GM12892 (cell line): ENCODE measurements around the gene TNFRSF6B.

Experiments used
- POLR2A ChIP-seq: IDR thresholded peaks from 2 replicates; pipeline ENCODE4 v1.6.1; 2011; ENCODE audit warnings: low read depth, low read length, control low read depth
- POLR2AphosphoS5 ChIP-seq: IDR thresholded peaks from 2 replicates; pipeline ENCODE4 v1.6.1; 2011; ENCODE audit warnings: low read depth, low read length, control low read depth

- TF ChIP-seq POLR2A (no peak), POLR2AphosphoS5 (no peak)
These were observed 15.7 kb downstream of the TNFRSF6B start for GRCh38 chr20:63712191-63712590.
